C4-2B (cell line): ENCODE results near the gene MNT.

Experiments used
- ZFX ChIP-seq: fragments of 450-650 bp; IDR thresholded peaks from 2 replicates; pipeline ENCODE4 v1.6.1; 2017
- TF ChIP-seq, protein P1 (sequence below): fragments of 450-650 bp; conservative IDR thresholded peaks from 2 replicates; pipeline ENCODE4 v1.5.1; 2017; ENCODE audit warnings: mild to moderate bottlenecking

DNA sequence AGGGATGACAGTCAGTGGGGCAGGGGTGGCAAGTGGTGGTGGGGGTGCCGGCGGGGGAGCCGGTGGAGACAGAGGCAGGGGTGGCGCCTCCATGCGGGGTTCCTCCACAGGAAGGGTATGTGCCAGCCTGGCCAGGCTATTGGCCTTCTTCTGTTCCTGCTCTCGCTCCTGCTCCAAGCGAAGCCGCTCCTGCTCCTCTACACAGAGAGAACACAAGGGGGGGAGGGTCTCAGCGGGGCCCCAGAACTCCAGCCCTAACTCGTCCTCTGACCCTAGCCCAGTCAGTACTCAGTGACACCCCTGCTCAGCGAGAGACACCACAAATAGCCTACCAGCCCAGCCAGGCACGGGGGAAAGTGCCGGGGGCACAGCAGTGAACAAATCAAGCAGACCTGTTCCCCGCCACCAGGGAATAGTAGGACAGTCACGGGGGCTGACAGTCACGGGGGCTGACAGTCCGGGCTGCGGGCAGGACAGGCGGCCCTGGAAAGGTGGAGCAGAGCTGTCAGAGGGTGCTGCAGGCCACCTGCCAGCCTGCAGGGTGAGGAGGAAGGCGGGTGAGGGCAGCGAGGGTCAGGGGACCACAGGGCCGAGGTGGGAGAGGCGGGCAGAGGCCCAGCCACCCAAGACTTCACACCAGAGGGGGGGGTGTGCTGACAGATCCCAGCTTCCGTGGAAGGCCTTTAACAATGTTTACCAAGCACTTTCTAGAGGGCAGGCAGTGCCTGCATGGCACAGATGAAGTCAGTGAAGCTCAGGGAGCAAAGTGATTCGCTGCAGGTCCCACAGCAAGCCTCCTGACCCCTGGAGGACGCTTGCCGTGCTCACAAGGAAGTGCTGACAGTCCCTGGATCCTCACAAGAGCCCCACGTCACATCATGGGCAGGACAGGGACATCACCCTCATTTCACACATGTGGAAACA lies 5.3 kb downstream of the MNT start:
- TF ChIP-seq, protein P1, sequence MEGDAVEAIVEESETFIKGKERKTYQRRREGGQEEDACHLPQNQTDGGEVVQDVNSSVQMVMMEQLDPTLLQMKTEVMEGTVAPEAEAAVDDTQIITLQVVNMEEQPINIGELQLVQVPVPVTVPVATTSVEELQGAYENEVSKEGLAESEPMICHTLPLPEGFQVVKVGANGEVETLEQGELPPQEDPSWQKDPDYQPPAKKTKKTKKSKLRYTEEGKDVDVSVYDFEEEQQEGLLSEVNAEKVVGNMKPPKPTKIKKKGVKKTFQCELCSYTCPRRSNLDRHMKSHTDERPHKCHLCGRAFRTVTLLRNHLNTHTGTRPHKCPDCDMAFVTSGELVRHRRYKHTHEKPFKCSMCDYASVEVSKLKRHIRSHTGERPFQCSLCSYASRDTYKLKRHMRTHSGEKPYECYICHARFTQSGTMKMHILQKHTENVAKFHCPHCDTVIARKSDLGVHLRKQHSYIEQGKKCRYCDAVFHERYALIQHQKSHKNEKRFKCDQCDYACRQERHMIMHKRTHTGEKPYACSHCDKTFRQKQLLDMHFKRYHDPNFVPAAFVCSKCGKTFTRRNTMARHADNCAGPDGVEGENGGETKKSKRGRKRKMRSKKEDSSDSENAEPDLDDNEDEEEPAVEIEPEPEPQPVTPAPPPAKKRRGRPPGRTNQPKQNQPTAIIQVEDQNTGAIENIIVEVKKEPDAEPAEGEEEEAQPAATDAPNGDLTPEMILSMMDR, result no peak; the same call in 1 of the 2 replicates
- no peak for TF ChIP-seq ZFX
